ENCODE data around the gene B4GALT1.

- TF ChIP-seq, protein P1, sequence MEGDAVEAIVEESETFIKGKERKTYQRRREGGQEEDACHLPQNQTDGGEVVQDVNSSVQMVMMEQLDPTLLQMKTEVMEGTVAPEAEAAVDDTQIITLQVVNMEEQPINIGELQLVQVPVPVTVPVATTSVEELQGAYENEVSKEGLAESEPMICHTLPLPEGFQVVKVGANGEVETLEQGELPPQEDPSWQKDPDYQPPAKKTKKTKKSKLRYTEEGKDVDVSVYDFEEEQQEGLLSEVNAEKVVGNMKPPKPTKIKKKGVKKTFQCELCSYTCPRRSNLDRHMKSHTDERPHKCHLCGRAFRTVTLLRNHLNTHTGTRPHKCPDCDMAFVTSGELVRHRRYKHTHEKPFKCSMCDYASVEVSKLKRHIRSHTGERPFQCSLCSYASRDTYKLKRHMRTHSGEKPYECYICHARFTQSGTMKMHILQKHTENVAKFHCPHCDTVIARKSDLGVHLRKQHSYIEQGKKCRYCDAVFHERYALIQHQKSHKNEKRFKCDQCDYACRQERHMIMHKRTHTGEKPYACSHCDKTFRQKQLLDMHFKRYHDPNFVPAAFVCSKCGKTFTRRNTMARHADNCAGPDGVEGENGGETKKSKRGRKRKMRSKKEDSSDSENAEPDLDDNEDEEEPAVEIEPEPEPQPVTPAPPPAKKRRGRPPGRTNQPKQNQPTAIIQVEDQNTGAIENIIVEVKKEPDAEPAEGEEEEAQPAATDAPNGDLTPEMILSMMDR (IDR thresholded peaks at IDR 0.05) = no peak
- no peak for TF ChIP-seq POLR2AphosphoS5 (IDR thresholded peaks at IDR 0.05)
Observed at GRCh38 chr9:33144551-33144950, 22.6 kb downstream of the B4GALT1 start.
